ENCODE data around the gene KDM4B. TPM values are rescaled to one million over a fixed set of nuclear protein-coding genes. Genes with fewer than 3 reads are reported as not detected.

The KDM4B gene
- total RNA-seq, 1 experiment from 2014 or later: 35.9 TPM

DNA sequence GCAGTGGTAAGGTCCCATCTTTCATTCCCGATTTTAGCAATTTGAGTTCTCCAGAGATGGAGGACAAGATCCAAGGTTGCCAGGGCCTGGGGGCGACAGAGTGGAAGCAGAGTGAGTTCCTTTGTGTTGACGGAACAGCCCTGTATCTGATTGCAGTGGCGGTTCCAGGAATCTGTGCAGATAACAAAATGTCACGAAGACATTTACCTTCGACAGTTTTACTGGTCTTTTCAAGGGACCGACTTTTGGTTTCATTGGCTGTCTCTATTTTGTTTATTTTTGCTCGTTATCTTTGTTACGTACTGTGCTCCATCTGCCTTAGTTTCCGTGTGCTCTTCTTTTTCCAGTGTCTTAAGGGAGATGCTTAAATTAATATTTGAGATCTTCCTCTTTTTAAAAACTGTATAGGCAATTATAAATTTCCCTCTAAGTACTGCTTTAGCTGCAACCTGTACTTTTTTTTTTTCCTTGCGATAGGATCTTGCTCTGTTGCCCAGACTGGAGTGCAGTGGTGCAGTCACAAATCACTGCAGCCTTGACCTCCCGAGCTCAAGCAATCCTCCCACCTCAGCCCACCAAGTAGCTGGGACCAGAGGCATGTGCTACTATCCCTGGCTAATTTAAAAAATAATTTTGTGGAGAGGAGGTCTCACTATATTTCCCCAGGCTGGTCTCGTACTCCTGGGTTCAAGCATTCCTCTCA, 23.2 kb downstream of the KDM4B start:
- RAD21 ChIA-PET (ENCODE audit: low non-redundant PET in 1 of 2, low total read pairs in 2 of 2, uncharacterized antibody in 2 of 2, unreplicated experiment in 2 of 2): no interaction called here
- CTCF ChIA-PET: no interaction called here
- H3K9me2 ChIP-seq (ENCODE audit: insufficient read depth): no peaks in the 10 kb centered on the region
- peaks cover 56% of the 10 kb centered on the region for H3K79me2 ChIP-seq (ENCODE audit: insufficient read depth, low read length)
- H3K27me3 ChIP-seq (ENCODE audit: insufficient read depth, low read length): no peaks in the 10 kb centered on the region
- no peak for TF ChIP-seq ELF1 (IDR thresholded peaks at IDR 0.05; ENCODE audit: borderline replicate concordance, low read depth)
- TF ChIP-seq EGR1 (IDR thresholded peaks at IDR 0.05; ENCODE audit: low read depth): no peak
- TF ChIP-seq CEBPB (IDR thresholded peaks at IDR 0.05; ENCODE audit: low read depth): no peak
- TF ChIP-seq CBX3 (IDR thresholded peaks at IDR 0.05; ENCODE audit: low read depth): no peak
- TF ChIP-seq POLR2AphosphoS5 (IDR thresholded peaks at IDR 0.05; ENCODE audit: low read depth, low read length): no peak
- no peak for TF ChIP-seq EZH2phosphoT487 (IDR thresholded peaks at IDR 0.05; ENCODE audit: borderline replicate concordance)
- TF ChIP-seq SP1 (IDR thresholded peaks at IDR 0.05; ENCODE audit: low read depth): no peak
- no peak for TF ChIP-seq ZNF274 (IDR thresholded peaks at IDR 0.05; ENCODE audit: low read depth, low read length)
- TF ChIP-seq RAD21 (IDR thresholded peaks at IDR 0.05; ENCODE audit: low read depth): no peak
- TF ChIP-seq, protein P1, sequence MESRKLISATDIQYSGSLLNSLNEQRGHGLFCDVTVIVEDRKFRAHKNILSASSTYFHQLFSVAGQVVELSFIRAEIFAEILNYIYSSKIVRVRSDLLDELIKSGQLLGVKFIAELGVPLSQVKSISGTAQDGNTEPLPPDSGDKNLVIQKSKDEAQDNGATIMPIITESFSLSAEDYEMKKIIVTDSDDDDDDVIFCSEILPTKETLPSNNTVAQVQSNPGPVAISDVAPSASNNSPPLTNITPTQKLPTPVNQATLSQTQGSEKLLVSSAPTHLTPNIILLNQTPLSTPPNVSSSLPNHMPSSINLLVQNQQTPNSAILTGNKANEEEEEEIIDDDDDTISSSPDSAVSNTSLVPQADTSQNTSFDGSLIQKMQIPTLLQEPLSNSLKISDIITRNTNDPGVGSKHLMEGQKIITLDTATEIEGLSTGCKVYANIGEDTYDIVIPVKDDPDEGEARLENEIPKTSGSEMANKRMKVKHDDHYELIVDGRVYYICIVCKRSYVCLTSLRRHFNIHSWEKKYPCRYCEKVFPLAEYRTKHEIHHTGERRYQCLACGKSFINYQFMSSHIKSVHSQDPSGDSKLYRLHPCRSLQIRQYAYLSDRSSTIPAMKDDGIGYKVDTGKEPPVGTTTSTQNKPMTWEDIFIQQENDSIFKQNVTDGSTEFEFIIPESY (IDR thresholded peaks at IDR 0.05; ENCODE audit: extremely low read depth, insufficient replicate concordance, low read length): no peak
- DNase-seq (ENCODE audit: low read depth, low spot score) (no peak), ATAC-seq (no peak)
- no peaks in the 10 kb centered on the region for H4K20me1 ChIP-seq (ENCODE audit: insufficient read depth)
- H3K36me3 ChIP-seq (ENCODE audit: control insufficient read depth in 1 of 2, insufficient read depth in 2 of 2, low read length in 2 of 2): no peaks in the 10 kb centered on the region
- H3K4me3 ChIP-seq (replicated peaks in 1 of 2; ENCODE audit: low read depth in 1 of 2, low read length in 2 of 2): no peak overlapping the region
- peaks cover 15 to 29% of the 10 kb centered on the region in 2 experiments for H3K4me1 ChIP-seq (ENCODE audit: control insufficient read depth in 1 of 2, insufficient read depth in 2 of 2, low read length in 2 of 2)
- BruUV-seq (replicated peaks): no TSS peak
- no peak overlapping the region for H3K27ac ChIP-seq (ENCODE audit: low read depth, low read length)
- POLR2A ChIA-PET: no interaction called here
- H2AFZ ChIP-seq (ENCODE audit: low read depth, low read length, poor library complexity, severe bottlenecking): no peak overlapping the region
- no peaks in the 10 kb centered on the region for H3K9me3 ChIP-seq (ENCODE audit: control insufficient read depth in 1 of 2, insufficient read depth in 1 of 2, low read depth in 1 of 2, low read length in 2 of 2)
- intact Hi-C loops (cut with micrococcal nuclease): no loop called here
- no peak overlapping the region for H3K4me2 ChIP-seq (ENCODE audit: low read length)
- H3K9ac ChIP-seq (ENCODE audit: low read length): no peak overlapping the region

All from HCT116 (cell line).